Aorta (tissue), 5 donors: Measurements from ENCODE around the gene GPR37. TPM values are rescaled to one million over a fixed set of nuclear protein-coding genes. Genes with fewer than 3 reads are reported as not detected.

Experiments used
- ATAC-seq: fragments of 200-7000 bp; cut with Tn5 transposase; one replicate; pipeline ENCODE4 v1.9.1; 2022; ENCODE audit warnings: moderate library complexity; ENCODE audit not compliant: low FRiP score
- DNase-seq, 2 donors: peaks; one replicate each; pipeline ENCODE4 v3.0.0-alpha.2; 2020
- H3K27ac ChIP-seq, 2 donors: one replicate each; pipeline ENCODE4 v1.5.1; 2013; ENCODE audit warnings: low read length in 2 of 2, mild to moderate bottlenecking in 2 of 2, moderate library complexity in 2 of 2, control low read depth in 1 of 2, inconsistent platforms in 1 of 2, low read depth in 1 of 2
- H3K27me3 ChIP-seq, 2 donors: one replicate each; pipeline ENCODE4 v1.6.1; 2013; ENCODE audit warnings: control low read depth in 1 of 2, low read length in 1 of 2, mild to moderate bottlenecking in 1 of 2, moderate library complexity in 1 of 2; ENCODE audit not compliant: insufficient read depth in 2 of 2, control insufficient read depth in 1 of 2
- H3K36me3 ChIP-seq, 2 donors: one replicate each; pipeline ENCODE4 v1.6.1; 2013; ENCODE audit warnings: control low read depth in 1 of 2, low read length in 1 of 2, mild to moderate bottlenecking in 1 of 2; ENCODE audit not compliant: insufficient read depth in 2 of 2, control insufficient read depth in 1 of 2
- H3K4me1 ChIP-seq, 2 donors: one replicate each; pipeline ENCODE4 v1.6.1; 2013; ENCODE audit warnings: low read length in 2 of 2, control low read depth in 1 of 2, mild to moderate bottlenecking in 1 of 2, moderate library complexity in 1 of 2; ENCODE audit not compliant: insufficient read depth in 2 of 2, control insufficient read depth in 1 of 2
- H3K4me3 ChIP-seq, 2 donors: one replicate each; pipeline ENCODE4 v1.5.1; 2013; ENCODE audit warnings: low read length in 2 of 2, control low read depth in 1 of 2, mild to moderate bottlenecking in 1 of 2
- H3K9me3 ChIP-seq: one replicate; pipeline ENCODE4 v1.6.1; 2013; ENCODE audit warnings: mild to moderate bottlenecking, low read length; ENCODE audit not compliant: control insufficient read depth
- WGBS, 2 donors: extraction: QIAGEN DNeasy Blood & Tissue Kit; methylation state at CpG; one replicate each; pipeline ENCODE4 v1.1.7; 2013; 5-methylcytosine and 5-hydroxymethylcytosine counted together
- intact Hi-C, 2 donors: fragments of 100-400 bp; cut with DNase I; formaldehyde crosslinking; loops; one replicate each; pipeline versions ENCODE4 v1.14.2 to v1.15.0; 2022
- polyA plus RNA-seq, 2 donors: library from polyadenylated mRNA; stranded (reverse); fragments of 200-250 nt; gene quantifications; one replicate each; pipeline ENCODE4 v1.2.3, GENCODE V29; 2013
- total RNA-seq, 2 donors: library from RNA; stranded (reverse); fragmentation: NEBNext Ultra II Directional; extraction: Animal tissue kit (Norgen Biotek cat#: 25700); gene quantifications; one replicate each; pipeline ENCODE4 v1.2.1, GENCODE V29; 2021
- donor health status: healthy with polysubstance abuse.
- donor health status: Bipolar disorder and iron deficiency.
- donor health status: DM: no; HTN: no; CAD: no.
- donor health status: DM: no; HTN: no; CAD: no.
- donor health status: DM: yes; HTN: yes; CAD: no.

The GPR37 gene
- total and polyA plus RNA-seq, 4 donors, result 0.31 to 0.99 (median 0.51) TPM

DNA sequence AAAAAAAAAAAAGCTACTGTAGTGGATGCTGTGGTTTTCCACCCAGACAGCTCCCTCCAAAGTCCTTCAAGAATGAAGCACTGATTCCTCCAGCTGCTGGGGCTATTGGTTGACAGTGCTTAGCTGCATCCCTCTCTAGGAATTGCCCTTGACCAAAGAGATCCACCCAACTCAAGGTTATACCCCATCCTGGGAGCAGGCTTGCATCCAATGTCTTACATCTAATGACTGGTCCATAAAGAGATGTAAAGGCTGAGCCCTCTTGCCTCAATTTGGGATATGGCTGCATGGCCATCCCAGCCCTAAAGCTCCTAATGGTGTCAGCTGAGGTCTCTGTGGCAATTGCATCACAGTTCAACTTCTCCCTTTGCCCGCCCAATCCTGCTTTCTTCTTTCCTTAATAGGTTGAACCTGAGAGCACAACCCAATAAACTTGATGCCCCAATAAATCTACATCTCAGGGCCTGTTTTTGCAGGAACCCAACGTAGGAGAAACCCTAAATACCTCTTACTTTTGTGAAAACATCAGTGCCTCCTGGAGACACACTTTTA is 4.4 kb downstream of the GPR37 start:
- Histone ChIP-seq H3K9me3 (no peaks in the 10 kb centered on the region), H3K27ac (no peak overlapping the region), H3K36me3 (no peaks in the 10 kb centered on the region), H3K27me3 (no peaks in the 10 kb centered on the region), H3K4me1 (no peaks in the 10 kb centered on the region), H3K4me3 (no peak overlapping the region)
- WGBS, 2 donors, result 76 to 86% methylated on average over 2 of the region's 2 CpGs
- no peak for ATAC-seq
- DNase-seq, result no peak
- intact Hi-C loops, result no loop called here

DNA sequence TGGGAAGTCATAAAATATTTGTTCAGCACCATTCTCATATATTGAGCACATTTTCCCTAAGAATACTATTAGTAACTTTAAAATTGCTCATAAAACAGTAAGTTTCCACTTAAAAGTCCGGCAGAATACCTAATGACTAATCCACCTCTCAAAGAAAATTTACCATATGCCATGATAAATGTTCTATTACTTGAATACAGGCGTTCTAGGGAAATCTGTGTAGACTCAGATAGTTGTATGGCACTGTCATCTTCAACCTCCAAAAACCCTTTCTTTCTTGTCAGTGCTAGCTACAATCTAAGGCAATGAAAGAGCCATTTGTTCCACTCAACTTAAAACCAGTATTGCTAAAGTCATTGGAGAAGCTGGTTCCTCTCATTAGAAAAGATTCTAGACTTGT is 7.3 kb downstream of the GPR37 start:
- ATAC-seq, result no peak
- DNase-seq, result no peak
- intact Hi-C loops, result no loop called here
- no peaks in the 10 kb centered on the region for H3K27me3 ChIP-seq
- H3K4me3 ChIP-seq, result no peak overlapping the region
- no peaks in the 10 kb centered on the region for H3K9me3 ChIP-seq
- H3K27ac ChIP-seq, result no peak overlapping the region
- H3K36me3 ChIP-seq, result no peaks in the 10 kb centered on the region
- WGBS, 2 donors, result 87 to 88% methylated on average over 2 of the region's 2 CpGs
- no peaks in the 10 kb centered on the region for H3K4me1 ChIP-seq

DNA sequence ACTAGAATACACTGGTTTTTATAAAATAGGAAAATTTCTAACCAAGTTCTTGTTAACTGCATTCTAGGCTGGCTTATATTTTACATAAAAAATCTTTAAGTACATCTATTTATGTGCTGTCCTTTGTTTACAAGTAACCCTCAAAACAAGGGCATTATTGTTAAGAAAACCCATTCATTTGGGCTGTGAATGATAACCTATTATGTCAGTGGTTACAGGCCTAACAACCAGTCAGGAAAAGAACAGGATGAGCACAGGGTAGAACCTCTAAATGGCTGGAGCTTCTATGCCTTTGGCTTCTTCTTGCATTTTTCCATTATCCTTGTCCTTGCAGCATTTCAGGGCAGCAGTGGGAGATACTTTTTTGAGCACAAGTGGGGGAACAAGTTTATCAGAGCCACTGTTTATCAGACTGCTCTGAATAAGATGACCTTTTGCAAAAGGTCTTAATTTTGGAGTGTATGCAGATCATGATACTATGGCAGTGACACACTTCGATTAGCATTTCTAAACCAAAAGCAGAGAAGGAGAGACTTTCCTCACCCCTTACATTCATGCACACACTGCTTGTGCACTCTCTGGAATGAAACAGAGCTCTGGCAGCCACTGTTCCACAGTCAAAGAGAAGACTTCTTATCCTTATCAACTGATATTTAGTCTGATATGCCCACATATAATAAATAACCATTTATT is 10.9 kb downstream of the GPR37 start:
- Histone ChIP-seq H3K27me3 (no peaks in the 10 kb centered on the region), H3K4me1 (no peaks in the 10 kb centered on the region), H3K9me3 (no peaks in the 10 kb centered on the region), H3K4me3 (no peak overlapping the region), H3K27ac (no peak overlapping the region), H3K36me3 (no peaks in the 10 kb centered on the region)
- intact Hi-C loops, result no loop called here
- 60 to 70% methylated on average over 1 of the region's 1 CpG for WGBS, 2 donors
- DNase-seq (no peak), ATAC-seq (no peak)

DNA sequence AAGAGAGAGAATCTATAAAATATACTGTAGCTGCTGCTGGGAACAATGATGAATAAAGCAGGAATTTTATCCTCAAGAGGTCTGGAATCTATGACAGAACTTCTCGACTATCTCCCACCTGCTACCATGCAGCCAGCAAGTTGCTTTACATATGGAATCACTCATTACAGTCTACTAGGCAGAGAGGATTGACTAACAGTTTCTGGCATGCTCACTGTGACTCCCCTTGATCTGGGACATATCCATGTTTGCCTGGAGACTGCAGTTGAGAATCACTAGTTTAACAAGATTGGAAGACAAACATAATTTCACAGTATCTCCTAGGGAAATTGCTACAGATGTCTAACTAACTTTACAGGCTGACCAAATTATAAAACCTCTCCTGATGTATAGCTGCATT is 13.3 kb downstream of the GPR37 start:
- H3K27ac ChIP-seq, result no peak overlapping the region
- WGBS, 2 donors, result 60 to 87% methylated on average over 1 of the region's 1 CpG
- no peak for DNase-seq
- intact Hi-C loops, result no loop called here
- no peak for ATAC-seq
- H3K9me3 ChIP-seq, result no peaks in the 10 kb centered on the region
- no peaks in the 10 kb centered on the region for H3K27me3 ChIP-seq
- no peaks in the 10 kb centered on the region for H3K36me3 ChIP-seq
- H3K4me1 ChIP-seq, result no peaks in the 10 kb centered on the region
- H3K4me3 ChIP-seq, result no peak overlapping the region

DNA sequence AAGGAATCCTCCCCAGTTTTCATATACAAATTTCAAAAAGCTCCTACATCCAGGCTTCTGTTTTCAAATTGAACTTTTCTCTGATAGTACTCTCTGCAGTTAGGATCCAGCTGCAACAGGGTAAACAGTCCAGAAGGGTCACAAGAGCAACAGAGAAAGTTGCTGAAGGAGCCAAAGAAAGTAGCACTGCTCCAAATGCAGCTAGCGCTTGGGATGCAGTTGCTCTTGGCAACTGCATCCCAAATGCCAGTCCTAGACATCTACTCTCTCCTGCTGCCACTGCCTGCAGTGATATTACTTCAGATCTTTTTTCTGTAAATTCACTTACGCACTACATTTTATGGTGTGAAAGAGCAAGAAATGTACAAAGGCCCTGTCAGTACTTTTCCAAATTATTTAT is 14.6 kb downstream of the GPR37 start:
- Histone ChIP-seq H3K27me3 (no peaks in the 10 kb centered on the region), H3K4me3 (no peak overlapping the region), H3K9me3 (no peaks in the 10 kb centered on the region)

DNA sequence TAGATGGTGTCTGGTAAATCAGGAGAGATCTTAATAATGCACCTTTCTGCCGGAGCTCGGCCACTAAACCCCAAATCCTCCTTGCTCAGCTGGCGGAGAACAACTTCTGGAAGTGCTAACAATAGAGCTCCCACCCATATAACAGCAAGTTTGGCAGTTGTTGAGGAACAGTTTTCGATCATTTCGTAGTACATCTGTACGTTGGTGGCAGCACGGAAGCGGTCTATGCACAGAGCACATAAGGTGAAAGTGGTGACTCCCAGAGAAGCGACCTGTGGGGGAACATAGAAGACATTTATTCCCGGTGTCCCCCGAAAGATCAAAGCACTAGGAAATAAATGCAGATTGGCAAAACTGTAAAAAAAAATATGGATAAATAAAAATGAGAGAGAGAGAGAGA is 18.5 kb downstream of the GPR37 start:
- Histone ChIP-seq H3K4me3 (no peak overlapping the region), H3K9me3 (no peaks in the 10 kb centered on the region), H3K27ac (no peak overlapping the region), H3K36me3 (no peaks in the 10 kb centered on the region), H3K4me1 (no peaks in the 10 kb centered on the region), H3K27me3 (no peaks in the 10 kb centered on the region)
- 95 to 98% methylated on average over 11 of the region's 11 CpGs for WGBS, 2 donors
- ATAC-seq (no peak), DNase-seq (no peak)
- intact Hi-C loops, result no loop called here

More for the DNA sequence above, 14.6 kb downstream of the GPR37 start:
- no peak overlapping the region for H3K27ac ChIP-seq
- ATAC-seq (no peak), DNase-seq (no peak)
- no peaks in the 10 kb centered on the region for H3K36me3 ChIP-seq
- WGBS, 2 donors, result 41 to 54% methylated on average over 2 of the region's 2 CpGs
- no peaks in the 10 kb centered on the region for H3K4me1 ChIP-seq
- intact Hi-C loops, result no loop called here

DNA sequence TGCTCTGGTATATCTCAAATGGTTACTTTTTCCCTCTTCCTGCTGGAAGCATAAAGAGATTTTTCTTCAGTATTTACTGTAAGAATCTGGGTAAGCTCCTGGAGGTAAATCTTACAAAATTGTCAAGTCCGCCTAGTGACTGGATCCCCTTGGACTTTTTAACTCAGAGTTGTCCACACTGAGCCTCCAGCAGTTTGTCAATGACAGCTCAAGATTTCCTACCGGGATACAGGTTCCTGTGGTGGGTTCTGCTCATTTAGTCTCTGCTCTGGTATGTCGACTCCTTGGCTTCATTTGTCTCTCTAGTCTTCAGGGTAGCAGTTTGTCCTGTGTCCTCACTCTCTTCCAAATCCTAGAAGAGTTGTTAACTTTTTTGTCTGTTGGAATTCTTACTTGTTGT is 27.0 kb downstream of the GPR37 start:
- H3K27me3 ChIP-seq, result no peaks in the 10 kb centered on the region
- no peaks in the 10 kb centered on the region for H3K9me3 ChIP-seq
- 62 to 76% methylated on average over 3 of the region's 3 CpGs for WGBS, 2 donors
- no peak for ATAC-seq
- H3K4me1 ChIP-seq, result no peaks in the 10 kb centered on the region
- intact Hi-C loops, result no loop called here
- DNase-seq, result no peak
- no peak overlapping the region for H3K4me3 ChIP-seq
- no peak overlapping the region for H3K27ac ChIP-seq
- no peaks in the 10 kb centered on the region for H3K36me3 ChIP-seq

DNA sequence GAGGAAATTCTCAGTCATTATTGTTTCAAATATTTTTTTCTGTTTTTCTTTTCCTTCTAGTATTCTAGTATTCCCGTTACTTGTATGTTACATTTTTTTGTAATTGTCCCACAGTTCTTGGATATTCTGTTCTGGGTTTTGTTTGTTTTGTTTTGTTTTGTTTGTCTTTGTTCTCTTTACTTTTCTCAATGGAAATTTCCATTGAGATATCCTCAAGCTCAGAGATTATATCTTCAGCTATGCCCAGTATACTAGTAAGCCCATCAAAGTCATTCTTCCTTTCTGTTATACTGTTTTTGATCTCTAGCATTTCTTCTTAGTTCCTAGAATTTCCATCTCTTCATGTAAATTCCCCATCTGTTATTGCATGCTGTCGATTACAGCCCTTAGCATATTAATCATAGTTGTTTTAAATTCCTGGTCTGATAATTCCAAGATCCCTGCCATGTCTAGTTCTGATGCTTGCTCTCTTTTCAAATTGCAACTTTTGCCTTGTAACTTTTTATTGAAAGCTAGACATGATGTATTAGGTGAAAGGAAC is 27.8 kb downstream of the GPR37 start:
- DNase-seq (no peak), ATAC-seq (no peak)
- no peak overlapping the region for H3K27ac ChIP-seq
- WGBS, 2 donors, result 47 to 69% methylated on average over 2 of the region's 2 CpGs
- no peaks in the 10 kb centered on the region for H3K9me3 ChIP-seq
- H3K36me3 ChIP-seq, result no peaks in the 10 kb centered on the region
- H3K4me1 ChIP-seq, result no peaks in the 10 kb centered on the region
- intact Hi-C loops, result no loop called here
- no peak overlapping the region for H3K4me3 ChIP-seq
- no peaks in the 10 kb centered on the region for H3K27me3 ChIP-seq

DNA sequence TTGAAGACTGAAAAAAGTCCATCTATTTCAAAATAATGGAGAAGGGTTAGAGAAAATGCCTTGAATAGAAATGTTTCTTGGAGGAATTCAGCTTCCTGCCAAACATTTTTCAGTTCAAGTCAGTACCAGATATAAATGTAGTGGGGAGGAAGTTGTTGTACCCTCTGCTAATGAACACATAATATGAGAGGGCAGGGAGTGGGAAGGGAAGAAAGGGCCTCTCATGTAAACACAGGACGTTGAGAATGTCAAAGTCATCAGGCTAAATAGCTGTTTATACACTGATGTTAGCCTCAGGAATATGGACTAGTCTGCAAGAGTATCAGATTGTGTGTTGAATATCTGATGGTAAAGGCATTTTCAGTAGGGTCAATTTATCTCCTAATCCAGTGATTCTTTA is 37.0 kb downstream of the GPR37 start:
- ATAC-seq, result no peak
- no peaks in the 10 kb centered on the region for H3K36me3 ChIP-seq
- intact Hi-C loops, result no loop called here
- H3K4me3 ChIP-seq, result no peak overlapping the region
- DNase-seq, result no peak
- 2 to 10% methylated on average over 1 of the region's 1 CpG for WGBS, 2 donors
- no peaks in the 10 kb centered on the region for H3K4me1 ChIP-seq
- H3K27ac ChIP-seq, result no peak overlapping the region
- H3K27me3 ChIP-seq, result no peaks in the 10 kb centered on the region
- no peaks in the 10 kb centered on the region for H3K9me3 ChIP-seq
